Sciatic nerve (tissue), 2 donors: Measurements from ENCODE around the gene PDSS2. TPM values are rescaled to one million over a fixed set of nuclear protein-coding genes. Genes with fewer than 3 reads are reported as not detected.
"Not testable (repeated sequence)": the region's sequence is repeated elsewhere in the genome, so short reads cannot be mapped to it uniquely, and the experiment has no call there.

ENCODE experiments used
- ATAC-seq: fragments of 200-7000 bp; cut with Tn5 transposase; one replicate; pipeline ENCODE4 v1.9.1; 2020; ENCODE audit warnings: mild to moderate bottlenecking, moderate library complexity
- DNase-seq: peaks from one replicate; pipeline ENCODE4 v3.0.0-alpha.2; 2020; ENCODE audit warnings: low spot score
- intact Hi-C: fragments of 100-400 bp; cut with DNase I; formaldehyde crosslinking; loops from one replicate; pipeline ENCODE4 v1.14.2; 2022
- total RNA-seq: library from RNA; stranded (reverse); fragmentation: NEBNext Ultra II Directional; extraction: Animal tissue kit (Norgen Biotek cat#: 25700); gene quantifications from one replicate; pipeline ENCODE4 v1.2.1, GENCODE V29; 2021
- donor health status: DM: no; HTN: no; CAD: no.
- donor health status: DM: no; HTN: no; CAD: no.

Gene PDSS2
- total RNA-seq, 1 donor from 2014 or later: 11.9 TPM

DNA sequence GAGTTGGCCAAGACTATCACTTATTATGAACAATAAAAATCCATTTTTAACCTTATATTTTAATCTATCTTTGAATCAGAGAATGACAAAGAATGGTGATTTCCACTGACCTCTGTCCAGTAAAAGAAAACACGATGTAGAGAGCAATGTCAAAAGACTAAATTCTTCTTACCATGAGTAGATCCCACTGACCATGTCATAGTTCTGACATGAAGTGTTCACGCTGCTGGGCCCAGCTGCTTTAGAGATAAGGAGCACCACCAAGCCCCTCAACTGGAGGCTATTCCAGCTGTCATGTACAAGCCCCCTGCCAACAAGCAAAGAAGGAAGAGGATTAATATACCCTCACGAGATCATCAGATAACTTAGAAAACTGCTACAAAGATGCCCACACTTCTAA is 125.3 kb downstream of the PDSS2 start:
- DNase-seq: no peak
- ATAC-seq: no peak
- intact Hi-C loops: no loop called here

DNA sequence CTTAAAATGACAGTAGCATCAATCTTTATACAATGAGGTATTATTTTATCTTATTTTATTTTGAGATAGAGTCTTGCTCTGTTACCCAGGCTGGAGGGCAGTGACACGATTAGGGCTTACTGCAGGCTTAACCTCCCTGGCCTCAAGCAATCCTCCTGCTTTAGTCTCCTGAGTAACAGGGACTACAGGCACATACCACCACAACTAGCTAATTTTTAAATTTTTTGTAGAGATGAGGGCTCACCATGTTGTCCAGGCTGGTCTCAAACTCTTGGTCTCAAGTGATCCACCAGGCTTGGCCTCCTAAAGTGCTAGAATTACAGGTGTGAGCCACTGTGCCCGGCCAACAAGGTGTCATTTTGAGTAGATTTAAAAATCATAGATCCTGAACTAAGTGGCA is 125.9 kb downstream of the PDSS2 start:
- DNase-seq: no peak
- intact Hi-C loops: no loop called here
- no peak for ATAC-seq

DNA sequence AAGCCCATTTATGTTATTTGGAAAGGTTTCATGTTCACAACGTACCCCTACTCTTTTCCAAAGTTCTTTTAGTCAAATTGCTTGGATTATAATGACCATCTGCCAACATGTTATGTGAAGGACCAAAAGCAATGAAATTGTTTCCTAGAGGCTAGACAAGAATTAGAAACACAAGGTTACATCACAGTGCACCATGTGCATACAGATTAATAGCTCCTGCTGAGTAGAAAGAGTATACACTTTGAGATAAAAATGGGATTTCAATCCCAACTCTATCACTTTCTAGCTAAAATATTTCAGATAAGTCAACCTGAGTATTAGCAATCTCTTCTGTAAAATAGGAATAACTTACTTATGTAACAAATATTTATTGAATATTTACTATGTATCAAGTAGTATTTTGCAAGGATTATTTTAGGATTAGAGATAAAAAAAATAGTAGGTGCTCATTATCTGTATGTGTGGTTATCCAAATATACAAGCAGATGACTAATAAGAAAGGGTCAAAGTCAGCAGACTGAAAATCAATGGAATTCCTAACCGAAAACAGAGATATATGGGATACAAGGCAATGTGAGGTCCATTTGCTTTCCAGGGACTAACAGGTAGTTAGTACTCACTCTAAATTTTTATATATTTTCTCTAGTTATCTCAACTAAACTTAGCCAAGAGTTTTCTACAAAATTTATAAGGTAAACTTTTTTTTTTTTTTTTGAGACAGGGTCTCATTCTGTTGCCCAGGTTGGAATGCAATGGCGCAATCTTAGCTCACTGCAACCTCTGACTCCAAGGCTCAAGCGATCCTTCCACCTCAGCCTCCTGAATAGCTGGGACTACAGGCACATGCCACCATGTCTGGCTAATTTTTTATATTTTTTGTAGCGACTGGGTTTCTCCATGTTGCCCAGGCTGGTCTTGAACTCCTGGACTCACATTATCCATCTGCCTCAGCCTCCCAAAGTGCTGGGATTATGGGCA is 127.7 kb downstream of the PDSS2 start:
- intact Hi-C loops: no loop called here
- DNase-seq (no peak), ATAC-seq (no peak)

DNA sequence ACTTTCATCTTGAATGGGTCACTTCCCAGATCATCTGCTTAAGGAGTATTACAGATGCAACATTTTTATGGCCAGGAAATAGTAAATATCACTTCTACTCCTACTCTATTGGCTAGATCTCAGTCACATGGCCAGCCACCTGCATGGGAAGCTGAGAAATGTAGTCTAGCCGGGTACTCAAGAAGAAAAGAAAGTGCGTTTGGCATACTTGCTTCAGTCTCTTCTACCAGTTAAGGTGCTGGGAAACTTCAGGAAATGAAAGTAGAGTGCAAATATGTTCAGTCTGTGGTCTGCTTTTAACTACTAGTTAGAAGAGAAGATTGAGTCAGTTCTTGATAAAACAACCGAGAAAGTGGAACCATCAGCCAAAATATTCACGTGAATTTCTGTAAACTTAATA is 129.2 kb downstream of the PDSS2 start:
- no peak for ATAC-seq
- intact Hi-C loops: no loop called here
- DNase-seq: no peak

DNA sequence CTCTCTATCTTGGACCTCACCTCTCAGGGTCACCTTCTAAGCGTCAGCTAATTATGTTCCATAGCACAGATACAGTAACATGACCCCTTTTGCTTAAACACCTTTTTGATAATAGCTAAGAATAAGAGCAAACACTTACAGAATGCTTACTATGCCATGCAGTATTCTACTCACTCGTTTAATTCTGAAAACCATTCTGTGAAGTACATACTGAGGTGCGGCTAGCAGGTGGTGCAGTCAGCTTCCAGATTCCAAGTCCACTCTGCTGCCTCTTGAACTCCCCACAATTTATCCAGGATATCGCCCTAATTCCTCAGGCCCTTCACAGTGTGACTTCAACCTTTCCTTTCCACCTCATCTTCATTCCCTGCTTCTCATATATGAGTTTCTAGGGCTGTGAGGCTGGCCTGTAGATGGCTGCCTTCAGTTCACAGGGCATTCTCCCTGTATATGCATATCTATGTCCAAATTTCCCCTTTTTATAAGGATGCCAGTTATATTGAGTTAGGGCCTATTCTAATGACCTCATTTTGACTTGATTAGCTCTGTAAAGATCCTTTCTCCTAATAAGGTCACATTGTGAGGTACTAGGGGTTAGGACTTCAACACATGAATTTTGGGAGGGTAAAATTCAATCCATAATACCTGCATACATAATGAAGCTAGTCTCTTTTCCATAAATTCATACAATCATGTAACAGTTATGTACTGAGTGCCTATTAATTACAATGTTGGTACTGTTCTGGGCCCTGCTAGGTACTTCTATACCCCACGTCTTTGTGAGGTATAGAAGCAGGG is 130.1 kb downstream of the PDSS2 start:
- intact Hi-C loops: no loop called here
- no peak for ATAC-seq
- DNase-seq: no peak

DNA sequence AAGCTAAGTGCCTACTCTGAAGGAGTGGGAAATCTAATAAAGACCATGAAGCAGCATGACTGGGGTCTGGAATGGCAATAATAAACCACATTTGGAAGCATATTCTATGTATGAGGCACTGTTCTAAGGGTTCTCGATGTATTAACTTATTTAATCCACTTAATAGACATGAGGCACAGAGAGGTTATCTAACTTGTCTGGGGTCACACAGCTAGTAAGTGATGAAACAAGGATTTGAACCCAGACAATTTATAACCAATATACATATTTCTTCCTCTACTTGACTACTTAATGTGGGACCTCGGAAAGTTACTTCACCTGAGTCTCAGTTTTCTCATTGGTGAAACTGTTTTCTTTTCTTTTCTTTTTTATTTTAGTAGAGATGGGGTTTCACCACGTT is 131.3 kb downstream of the PDSS2 start:
- DNase-seq (no peak), ATAC-seq (no peak)
- intact Hi-C loops: no loop called here

DNA sequence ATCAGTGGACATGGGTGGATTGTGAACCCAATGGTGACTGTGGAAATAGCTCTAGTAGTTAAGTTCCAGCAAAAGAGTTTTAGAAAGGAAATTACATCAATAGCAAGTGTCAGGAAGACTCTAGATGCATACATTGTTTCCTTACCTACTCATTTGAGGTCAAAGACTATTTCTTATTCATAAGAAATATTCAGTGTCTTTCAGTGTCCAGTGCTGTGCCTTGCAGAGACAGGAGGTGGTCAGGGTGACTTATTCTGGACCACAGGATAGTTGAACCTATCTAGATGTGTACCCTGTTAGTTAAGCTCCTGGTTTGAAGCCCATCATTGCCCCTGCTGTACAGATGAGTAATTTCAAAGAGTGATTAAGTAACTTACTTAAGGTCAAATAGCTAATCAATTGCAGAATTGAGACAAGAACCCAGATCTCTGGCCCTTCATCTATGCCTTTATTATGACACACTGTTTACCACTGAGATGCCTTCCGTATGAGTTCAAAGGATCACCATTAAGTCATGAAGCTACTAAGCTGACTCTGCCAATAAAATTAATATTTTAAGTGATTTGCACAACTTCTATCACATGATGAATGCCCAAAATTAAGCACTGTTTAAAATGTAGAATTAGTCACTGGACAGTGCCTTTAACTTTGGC is 136.1 kb downstream of the PDSS2 start:
- intact Hi-C loops: no loop called here
- no peak for ATAC-seq

DNA sequence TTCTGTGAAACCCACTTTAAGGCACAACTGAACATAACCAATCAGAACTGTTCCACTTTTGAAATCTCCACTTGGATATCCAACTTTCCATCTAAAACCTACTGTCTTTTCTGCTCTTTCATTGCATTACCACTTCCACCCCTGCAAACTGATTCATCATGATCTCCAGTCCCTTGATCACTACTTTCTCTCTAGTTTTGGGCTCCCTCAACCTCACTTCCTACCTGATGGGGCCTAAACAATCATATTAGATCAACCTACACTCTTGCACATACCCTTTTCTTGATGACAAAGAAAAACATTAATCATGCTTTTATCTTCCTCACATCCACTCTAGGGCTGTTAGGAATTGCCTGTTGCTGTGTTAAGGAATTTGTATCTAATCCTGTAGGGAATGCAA is 137.6 kb downstream of the PDSS2 start:
- intact Hi-C loops: no loop called here
- no peak for ATAC-seq
- DNase-seq: no peak

More for the DNA sequence above, 136.1 kb downstream of the PDSS2 start:
- no peak for DNase-seq

DNA sequence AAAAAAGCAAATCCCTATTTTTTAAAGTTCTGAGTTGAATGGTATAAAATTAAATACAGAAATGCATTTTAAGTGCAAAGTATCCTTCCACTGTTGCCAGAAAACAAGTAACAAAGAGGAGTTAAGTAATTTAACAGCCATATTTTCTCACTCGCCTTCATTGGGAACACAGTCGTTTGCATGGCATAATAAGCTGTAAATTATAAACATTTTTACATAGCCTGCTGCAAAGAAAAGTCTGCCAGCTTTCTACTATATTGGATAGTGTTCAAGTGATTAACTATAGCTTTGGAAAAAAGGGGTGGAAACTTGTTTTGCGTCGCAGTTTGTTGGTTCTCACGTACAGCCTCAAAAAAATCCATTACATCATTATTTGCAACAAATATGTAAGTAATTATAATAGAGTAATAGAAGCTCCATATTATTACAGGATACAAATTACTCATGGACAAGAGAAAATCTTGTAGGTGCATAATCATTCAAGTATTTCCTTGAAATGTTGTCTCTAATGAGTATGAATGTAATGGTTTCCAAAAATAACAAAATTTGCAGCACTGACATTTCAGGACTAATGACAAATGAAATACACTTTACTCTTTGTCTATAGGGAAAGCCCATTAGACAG is 139.3 kb downstream of the PDSS2 start:
- intact Hi-C loops: no loop called here
- ATAC-seq: no peak
- no peak for DNase-seq

DNA sequence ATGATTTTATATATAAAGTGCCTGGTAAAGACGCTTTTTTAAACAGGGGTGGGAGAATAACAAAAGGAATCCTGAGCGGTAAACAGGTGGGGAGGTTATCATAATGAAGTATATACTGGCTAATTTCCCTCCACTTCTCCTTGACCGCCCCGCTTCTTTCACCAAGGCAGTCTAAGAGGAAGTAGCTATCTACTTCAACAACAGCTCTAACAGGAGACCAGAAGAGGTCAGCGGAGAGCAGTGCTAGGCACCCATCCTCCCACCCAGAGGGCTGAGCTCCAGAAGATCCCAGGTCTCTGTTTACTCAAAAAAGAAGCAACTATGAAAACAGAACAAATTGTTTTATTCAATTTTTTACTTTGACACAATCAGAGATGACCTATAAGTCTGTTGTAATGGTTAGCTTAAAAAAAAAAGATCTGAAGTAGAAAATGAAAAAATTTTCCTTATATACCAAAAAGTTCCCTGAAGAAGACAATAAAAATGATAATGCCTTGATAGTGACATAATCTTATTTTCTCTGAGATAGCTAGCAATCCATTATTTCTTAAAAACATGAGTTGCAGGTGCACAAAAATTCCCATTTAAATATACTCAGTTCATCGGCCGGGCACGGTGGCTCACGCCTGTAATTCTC is 141.1 kb downstream of the PDSS2 start:
- intact Hi-C loops: no loop called here
- DNase-seq: peak; percentile 60

DNA sequence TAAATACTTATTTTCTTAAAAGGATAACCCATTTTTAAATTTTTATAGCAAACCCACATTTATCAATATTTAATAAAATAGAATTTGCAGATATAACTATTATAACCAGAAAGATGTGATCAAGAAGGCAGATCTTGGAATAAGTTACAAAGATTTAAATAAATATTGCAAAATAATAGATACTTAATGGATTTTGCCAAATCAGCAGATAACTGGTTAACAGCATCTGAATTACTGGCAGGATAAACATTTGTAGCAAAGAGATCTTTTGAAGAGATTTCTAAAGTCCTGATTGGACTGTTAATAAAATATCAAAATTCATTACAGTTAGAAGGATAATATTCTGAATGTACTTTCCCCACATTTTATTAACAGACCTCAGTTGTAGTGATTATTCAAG is 144.2 kb downstream of the PDSS2 start:
- intact Hi-C loops: no loop called here
- ATAC-seq: no peak
- no peak for DNase-seq

More for the DNA sequence above, 141.1 kb downstream of the PDSS2 start:
- ATAC-seq: peak; percentile 86

DNA sequence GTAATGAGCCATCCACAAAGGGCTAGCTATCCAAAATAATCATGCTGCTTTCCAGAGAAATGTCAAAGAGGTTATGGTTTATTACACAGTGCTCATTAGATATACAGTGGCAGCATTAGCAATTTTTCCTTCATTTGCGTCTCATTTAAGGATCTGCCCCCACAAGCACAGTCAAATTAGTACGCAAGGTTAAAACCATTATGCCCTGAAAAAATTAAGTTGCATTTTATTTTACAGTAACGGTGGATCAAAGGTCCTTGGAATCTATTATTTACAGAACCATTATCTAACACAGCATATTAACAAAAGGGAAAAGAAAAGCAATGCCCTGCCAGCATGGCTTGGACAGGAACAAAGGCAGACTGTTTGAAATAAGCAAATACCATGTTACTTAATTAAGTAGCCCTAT is 144.8 kb downstream of the PDSS2 start:
- intact Hi-C loops: no loop called here
- no peak for ATAC-seq
- no peak for DNase-seq

DNA sequence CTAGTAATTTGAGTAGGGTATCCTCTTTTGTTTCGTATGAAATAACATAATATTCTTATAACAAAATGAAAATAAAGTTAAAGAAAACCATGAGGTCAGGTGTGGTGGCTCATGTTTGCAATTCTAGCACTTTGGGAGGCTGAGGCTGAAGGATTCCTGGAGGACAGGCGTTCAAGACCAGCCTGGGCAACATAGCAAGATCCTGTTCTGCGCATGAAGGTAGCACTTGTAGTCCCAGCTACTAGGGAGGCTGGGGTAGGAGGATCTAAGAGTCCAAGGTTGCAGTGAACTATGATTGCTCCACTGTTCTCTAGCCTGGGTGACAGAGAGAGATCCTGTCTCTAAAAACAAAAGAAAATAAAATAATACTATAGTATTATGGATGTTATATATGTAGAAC is 145.6 kb downstream of the PDSS2 start:
- intact Hi-C loops: no loop called here
- ATAC-seq: no peak
- DNase-seq: no peak

DNA sequence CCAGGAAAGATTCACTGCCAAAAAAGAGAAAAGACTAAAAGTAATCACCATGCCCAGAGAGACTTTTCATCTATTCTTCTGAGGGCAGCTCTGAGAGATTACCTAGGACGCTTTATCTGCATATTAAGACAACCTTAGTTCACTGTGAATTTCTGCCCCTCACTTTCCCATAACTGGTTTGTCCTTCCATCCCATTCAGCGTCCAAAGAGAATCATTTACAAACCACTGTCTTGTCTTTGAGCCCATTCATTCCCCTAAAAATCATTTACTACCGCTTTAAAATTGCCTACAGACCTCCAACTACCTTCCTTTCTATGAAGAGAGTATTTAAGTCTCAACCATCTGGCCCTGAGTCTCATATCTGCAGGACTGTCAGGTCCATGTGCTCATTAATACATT is 149.0 kb downstream of the PDSS2 start:
- DNase-seq (no peak), ATAC-seq (no peak)
- intact Hi-C loops: no loop called here

DNA sequence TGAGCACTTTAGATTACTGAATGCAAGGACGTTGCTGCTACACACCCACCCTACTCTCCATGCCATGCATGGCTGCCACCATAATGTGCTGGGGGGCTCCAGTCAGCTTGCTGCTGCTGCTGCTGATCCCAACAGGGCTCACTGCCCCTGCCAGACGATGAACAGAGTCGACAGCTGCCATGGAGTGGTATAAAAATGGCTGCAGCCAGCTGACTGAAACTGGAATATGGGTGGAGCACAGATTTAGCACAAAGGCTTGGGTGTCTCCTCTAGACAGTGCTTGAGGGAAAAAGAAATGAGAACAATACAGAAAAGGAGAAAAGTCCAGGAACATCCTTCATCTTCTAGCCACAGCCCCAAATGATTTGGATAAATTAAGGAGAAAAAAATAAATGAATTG is 150.7 kb downstream of the PDSS2 start:
- intact Hi-C loops: no loop called here
- ATAC-seq (no peak), DNase-seq (no peak)

DNA sequence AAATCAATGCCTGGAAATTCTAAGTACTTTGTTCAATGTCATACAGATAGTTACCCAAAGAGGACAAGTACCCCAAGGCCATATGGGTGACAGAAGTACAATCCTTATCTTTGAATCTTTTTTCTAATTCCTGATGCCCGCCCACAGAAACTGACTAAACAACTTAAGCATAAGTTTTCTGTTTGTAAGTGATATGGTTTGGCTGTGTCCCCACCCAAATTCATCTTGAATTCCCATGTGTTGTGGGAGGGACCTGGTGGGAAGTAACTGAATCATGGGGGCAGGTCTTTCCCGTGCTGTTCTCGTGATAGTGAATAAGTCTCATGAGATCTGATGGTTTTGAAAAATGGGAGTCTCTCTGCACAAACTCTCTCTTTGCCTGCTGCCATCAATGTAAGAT is 153.4 kb downstream of the PDSS2 start:
- ATAC-seq, intact Hi-C loops: not testable (repeated sequence)

DNA sequence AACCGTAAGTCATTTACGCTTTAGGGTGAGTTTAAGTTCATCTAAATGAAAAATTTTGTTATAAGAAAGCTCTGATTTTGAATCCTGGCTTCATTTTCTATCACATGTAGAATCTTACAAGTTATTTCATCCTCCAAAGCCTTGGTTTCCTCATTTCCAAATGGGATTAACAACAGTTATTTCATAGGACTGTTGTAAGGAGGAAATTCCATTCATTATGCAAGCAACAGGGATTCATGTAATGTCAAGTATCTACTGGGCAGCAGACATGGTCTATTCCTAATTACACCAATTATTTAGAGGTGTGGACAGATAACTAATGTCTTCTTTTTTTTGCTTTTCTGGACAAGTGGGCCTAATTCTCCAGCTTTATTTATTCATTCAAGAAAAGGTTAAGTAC is 154.0 kb downstream of the PDSS2 start:
- no peak for DNase-seq
- intact Hi-C loops: no loop called here
- ATAC-seq: no peak

More for the DNA sequence above, 153.4 kb downstream of the PDSS2 start:
- DNase-seq: not testable (repeated sequence)

DNA sequence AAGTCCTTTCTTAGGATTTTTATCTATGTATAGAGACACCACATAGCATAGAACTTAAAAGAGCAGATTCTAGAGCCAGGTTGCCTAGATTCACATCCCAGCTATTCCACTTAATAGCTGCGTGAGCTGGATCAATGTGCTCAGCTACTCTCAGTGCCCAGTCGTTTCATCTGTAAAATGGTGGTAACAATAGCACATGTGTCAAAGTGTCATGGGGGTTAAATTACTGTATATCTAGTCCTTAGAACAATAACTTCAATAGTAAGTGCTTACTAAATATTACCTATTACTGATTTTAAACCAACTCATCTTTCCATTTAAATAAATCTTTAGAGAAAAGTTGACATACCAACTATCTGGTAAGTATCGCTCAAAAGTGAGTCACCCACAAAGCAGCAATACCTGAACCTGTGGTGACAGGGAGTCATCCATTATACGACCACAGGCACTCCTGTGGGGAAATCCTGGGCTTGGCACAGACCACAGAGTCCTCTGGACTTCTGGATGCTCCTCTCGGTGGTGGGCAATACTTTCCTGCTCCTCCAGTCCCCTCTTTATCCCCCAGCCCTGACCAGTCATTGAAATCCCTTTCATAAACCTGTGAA is 154.8 kb downstream of the PDSS2 start:
- intact Hi-C loops: no loop called here
- ATAC-seq (no peak), DNase-seq (no peak)
